SHP77 (cell line): ENCODE data around the gene KIF3A.

ENCODE experiments used
- DNase-seq, 2 experiments: peaks; one replicate each; lab custom pipeline; 2025; lab: John Stamatoyannopoulos, UW

The KIF3A gene

DNA sequence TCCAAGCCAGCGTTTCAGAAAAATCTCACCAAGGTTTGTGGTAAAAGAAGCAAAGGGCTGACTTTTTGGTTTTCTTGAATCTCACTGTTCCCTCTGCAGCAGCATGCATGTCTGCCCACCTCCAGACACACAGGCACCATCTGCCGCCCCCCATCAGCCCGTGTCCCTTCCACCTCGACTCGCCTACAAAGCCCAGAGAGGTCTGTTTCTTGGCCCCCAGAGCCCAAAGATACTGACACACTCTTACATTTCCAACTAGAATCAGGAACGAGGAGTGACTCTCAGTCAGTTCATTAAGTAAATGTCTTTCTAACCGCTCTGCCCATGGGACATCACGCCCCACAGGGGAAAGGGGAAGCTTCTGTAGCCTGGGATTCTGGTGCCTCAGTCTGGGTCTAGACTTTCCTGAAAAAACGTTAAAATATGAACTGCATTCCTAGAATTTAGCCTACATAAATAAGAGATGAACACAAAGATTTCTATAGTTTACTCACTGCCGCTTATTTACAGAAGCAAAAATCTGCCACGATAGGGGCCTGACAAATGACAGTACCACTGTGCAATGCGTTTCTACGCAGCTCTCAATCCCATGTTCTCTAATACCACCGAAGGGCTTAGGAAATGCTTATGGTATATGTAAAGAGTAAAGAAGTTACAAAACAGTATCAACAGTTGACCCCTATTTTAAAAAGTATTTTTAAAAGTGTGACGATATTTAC, 59.5 kb downstream of the KIF3A start:
- no peak for DNase-seq

DNA sequence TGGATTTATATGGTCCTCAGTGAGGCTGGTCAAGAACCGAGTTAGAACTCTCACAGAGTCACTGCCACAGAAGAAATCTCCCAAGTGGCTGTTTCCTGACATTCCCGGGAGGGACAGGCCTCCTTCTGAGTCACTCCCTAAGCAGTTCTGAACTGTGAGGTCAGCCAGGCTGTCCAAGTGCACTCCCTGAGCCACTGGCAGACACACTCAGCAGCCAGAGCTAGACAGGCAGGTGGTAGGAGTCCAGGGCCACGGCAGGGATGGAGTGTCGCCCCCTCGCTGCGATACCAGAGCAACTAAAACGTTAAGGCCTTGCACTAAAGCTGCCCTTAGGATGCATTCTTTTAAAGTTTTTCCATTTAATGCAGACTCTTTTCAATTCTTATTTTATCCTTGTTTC, 60.2 kb downstream of the KIF3A start:
- DNase-seq, result peak; percentile 23 to 64

DNA sequence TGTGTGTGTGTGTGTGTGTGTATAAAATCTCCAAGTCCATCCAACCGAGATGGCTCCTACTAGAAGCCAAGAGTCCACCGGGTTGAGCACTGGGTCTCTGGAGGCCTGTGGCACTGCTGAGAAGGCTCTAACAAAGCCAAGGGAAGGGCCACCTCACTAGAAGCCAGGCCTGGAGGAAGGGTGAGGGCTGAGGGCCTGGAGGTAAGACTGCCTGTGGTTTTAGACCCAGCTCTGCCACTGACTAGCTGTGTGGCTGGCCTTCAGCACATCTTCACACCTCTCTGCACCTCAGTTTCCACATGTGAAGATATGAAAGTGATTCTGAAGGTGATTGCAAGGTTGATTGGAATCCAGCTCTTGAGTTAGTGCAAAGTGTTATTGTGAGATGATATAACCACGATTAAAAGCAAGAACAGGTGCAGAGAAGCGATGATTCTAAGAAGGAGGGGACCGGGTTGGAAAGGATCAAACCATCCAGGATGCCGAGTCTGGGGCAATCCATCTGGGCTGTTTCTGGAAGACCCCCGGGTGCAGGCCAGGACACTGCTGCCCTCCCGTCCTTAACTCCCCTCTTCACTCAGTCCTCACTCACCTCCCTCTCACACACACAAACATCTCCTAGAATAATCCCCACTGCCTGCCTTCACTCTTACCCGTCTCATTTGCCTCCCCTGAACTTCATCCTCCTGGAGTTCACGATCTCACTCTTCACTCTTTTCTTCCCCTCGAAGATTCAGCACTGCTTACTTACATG, 61.2 kb downstream of the KIF3A start:
- DNase-seq, result no peak

DNA sequence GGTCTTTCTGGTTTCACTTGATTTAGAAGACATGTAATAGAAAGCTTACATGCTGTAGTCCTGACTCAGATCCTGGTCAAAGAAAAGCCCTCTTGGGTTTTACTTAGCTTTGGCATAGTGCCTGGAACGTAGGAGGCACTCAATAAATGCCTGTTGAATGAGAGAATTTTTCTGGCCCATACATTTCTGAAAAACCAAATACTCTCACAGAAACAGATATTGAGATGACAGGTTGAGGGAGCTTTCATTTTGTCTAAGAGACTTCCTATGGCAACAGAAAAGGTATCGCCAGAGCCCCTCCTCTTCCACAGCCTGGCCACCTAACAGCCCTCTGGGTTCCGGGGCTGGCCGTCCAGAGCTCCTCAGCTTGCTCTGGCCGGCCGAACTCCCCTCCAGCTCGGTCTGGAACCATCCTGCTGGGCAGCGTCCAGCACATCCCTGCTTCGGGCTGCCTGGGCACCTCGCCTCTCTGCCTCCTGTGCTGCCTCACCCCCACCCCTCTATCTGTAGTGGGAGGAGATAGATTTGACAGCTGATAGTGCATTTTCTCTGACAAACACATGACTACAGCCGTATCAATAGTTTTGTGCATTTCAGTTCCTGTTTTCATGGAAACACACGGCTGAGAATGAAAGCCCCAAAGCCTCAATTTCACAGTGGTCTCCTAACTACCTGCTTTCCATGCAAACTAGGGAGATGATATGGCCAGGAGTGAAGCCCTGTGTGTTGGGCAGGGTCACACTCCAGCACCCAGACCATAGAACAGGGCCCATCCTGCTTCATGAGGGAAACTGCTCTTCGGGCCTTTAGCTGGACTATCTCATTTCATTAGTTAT, 62.5 kb downstream of the KIF3A start:
- no peak for DNase-seq

DNA sequence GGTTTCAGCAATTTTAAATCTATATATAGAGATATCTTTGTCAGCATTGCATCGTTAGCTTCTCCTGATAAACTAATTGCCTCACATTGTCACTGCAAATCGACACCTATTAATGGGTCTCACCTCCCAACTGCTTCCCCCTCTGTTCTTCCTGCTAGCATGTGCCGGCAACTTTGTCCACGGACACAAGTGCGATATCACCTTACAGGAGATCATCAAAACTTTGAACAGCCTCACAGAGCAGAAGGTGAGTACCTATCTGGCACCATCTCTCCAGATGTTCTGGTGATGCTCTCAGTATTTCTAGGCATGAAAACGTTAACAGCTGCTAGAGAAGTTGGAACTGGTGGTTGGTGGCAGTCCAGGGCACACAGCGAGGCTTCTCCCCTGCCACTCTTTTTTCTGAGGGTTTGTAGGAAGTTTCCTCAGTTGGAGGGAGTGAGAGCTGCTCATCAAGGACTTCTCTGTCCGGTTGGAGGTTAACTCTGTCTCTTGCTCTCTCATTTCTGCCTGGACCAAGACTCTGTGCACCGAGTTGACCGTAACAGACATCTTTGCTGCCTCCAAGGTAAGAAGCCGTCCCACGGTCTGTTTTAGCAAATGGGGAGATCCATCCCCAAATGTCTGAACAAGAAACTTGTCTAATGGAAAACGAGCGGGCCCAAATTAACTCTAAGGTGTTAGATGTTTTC, 63.3 kb downstream of the KIF3A start, which contains the start of gene IL4:
TSS of gene IL4 (plus strand) at position 51 of the 692 bp plus-strand sequence. CDS start at position 113, 62 bp downstream.
- DNase-seq, result no peak

DNA sequence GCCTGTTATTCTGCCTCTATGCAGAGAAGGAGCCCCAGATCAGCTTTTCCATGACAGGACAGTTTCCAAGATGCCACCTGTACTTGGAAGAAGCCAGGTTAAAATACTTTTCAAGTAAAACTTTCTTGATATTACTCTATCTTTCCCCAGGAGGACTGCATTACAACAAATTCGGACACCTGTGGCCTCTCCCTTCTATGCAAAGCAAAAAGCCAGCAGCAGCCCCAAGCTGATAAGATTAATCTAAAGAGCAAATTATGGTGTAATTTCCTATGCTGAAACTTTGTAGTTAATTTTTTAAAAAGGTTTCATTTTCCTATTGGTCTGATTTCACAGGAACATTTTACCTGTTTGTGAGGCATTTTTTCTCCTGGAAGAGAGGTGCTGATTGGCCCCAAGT, 63.9 kb downstream of the KIF3A start:
- DNase-seq, result no peak

DNA sequence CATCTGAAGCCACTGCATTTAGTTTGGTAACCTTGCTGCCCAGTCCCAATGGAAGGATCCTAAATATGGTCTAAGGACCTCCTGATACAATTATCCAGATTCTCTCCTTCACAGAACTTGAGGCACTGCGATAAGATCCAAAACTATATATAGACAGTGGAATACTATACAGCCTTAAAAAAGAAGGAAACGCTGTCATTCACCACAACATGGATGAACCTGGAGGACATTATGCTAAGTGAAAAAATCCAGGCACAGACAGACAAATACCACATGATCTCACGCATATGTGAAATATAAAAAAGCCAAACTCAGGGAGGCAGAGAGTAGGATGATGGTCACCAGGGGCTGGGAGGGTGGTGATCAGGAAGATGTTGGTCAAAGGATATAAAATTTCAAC, 66.3 kb downstream of the KIF3A start:
- no peak for DNase-seq

DNA sequence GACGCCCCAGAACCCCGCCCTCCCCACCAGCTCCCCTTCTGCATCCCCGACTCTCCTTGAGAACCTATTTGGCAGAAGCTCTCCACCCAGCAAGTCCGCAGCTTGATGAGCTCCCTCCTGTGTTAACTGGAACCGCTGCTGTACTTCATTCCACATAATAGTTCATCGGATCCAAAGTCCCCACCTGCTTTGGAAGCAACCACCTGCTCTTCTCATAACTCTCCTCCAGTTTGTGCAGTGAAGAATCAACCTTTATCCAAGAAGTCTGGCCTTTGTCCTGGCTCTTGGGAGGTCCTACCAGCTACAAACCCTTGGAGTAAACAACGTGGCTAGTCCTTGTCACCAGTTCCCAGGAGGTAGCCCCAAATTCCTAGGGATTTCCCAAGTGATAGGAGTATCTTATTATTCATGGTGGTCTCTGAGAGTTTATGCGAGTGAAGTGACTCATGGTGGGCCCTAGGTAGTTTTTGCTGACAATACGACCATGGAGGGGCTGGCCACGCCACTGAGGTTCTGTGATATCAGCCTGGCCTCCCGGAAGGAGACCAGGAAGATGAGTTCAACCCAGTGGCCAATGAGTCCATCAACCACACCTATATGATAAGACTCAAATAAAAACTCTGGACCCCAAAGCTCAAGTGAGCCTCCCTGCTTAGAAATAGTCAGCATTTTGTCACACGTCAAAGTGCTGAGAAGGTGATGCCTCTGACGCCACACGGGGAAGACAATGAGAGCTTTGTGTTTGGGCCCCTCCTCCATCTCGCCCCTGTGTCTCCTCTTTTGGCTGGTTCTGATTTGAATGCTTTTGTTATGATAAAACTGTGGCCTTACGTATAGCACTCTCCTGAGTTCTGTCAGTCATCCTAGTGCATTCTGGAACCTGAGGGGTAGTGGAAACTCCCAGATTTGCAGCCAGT, 67.1 kb downstream of the KIF3A start:
- no peak for DNase-seq

DNA sequence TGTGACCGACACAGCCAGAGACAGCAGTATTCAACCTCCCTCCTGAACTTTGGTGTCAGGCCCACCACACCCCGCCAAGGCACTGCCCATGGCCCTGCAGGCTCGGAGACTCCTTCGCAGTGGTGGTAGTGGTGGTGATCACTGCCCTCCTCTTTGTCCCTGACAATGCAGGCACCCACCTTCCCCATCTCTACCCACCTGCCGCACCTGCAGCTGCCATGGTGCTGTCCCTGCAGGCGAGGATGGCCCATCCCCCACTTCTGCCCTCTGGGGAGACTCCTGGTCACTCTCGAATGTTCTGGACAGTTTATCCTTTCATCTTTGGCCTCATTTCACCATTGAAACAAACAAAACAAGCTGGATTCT, 67.9 kb downstream of the KIF3A start:
- DNase-seq, result no peak

DNA sequence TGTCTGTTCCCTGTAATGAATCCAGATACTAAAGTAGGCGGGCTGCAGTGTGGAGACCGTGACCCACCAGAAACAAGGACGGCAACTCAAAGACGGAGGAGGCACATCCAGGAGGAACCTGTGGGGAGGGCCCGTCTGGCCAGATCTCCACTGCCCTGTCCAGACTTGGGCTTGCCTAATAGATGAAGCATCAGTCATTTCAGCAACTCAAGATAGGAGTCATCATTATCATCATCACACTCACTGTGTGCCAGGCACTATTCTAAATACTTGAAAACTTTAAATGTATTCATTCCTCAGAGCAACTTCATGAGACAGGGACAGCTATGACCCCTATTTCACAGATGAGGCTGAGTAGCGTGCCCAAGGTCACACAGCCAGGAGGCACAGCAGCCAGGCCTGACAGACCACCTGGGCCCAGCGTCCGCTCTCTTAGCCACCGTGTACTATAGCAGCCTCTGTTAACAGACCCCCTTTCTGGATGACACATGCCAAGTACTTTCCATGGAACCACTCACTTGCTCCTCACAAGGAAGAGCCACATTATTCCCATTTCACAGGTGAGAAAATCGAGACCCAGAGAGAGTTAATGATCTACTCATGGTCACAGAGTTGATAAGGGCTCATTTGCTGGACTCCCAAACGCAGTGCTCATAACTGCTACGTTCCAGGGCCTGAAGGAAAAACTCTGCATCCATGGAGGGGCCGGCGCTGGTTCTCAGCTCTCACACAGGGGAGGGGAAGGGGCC, 68.5 kb downstream of the KIF3A start:
- no peak for DNase-seq

DNA sequence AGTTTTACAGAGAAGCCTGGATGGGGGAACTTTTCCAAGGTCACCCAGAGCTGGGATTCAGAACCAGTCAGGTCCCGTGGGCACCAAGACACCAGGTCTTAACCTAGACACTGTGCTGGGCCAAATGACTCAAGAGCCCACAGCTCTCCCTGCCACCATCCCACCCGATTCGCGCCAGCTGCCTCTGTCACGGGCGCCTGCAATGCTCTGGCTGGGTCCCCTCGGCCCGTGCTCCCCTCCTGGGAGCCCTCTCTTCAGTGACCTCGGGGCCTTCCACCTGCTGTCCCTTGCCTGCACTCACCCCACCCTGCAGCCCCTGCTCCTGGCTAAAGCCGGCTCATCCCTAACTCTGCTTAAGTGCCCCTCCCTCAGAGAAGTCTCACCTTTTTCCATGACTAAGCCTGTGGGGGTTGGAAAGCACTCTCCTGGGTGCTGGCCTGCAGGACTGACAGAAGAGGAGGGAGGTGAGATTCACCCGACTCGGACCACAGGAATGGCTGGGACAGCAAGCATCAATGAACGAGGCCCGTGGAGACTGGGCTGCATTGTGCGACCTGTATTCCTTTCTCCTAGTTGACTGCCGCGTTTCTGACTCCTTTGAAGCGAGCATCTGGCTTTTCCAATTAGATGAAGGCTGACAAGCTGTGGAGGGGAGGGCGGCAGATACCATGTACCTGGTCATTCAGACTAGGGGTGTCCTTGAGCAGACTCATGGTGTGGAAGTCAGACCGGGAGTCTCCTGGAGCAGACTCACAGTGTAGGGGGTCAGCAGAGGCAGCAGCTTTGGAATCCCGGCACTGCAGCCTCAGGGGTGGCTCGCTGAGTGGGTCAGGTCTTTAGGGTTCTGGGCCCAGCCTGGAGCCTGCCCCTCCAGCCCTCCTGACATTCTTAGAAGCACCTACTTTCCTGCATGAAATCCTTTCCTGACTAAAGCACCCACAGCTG, 69.3 kb downstream of the KIF3A start:
- DNase-seq, result no peak

DNA sequence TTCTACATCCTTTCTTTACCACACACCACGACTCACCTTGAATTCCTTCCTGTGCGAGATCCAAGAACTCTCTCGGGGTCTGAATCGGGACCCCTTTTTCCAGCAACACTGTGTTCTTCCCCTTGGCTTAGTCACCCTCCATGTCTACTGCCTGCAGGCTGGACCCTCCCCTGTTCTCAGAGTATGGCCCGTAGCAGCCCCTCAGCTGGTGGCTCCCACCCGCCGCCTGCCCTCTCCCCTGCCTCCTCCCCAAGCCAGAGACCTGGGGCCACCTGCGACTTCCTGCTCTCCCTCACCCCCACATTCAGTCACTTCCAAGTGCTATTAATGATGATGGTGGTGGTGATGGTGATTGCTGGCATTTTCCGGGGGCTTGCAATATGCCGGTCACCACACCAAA, 70.0 kb downstream of the KIF3A start:
- DNase-seq, result no peak

DNA sequence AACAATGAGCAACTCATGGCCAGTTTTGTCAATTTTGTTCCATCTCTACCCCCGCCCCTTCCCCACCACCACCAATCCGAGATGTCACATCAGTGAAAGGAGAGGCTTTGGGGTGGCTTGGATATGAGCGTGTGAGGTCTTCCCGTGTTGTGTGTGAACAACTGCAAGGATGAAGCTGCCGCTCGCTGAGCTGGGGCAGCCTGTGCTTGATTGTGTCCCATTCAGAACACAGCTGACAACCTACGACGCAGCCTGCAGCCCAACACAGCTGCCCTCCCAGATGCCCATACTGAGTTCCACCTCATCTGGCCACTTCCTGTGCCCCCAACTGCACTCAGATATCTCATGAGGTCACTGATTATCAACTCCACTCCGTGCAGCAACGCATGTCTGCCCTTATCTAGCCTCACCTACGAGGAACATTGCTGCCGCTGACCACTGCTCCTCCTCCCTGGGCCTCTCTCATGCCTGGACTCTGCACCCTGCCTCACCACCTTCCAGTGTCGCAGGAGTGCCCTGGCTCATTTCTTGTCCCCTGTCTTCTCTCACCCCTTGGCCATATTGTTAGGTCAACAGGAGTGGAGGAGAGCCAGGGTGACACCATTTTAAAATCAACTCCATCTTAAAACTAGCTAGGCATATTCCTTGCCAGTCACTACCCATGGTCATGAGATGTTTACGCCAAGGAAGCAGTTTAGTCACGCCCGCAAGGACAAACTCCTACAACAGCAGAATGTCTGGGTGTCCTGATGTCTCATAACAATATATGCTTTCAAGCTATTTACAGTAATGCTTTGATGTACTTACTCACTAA, 70.8 kb downstream of the KIF3A start:
- no peak for DNase-seq

DNA sequence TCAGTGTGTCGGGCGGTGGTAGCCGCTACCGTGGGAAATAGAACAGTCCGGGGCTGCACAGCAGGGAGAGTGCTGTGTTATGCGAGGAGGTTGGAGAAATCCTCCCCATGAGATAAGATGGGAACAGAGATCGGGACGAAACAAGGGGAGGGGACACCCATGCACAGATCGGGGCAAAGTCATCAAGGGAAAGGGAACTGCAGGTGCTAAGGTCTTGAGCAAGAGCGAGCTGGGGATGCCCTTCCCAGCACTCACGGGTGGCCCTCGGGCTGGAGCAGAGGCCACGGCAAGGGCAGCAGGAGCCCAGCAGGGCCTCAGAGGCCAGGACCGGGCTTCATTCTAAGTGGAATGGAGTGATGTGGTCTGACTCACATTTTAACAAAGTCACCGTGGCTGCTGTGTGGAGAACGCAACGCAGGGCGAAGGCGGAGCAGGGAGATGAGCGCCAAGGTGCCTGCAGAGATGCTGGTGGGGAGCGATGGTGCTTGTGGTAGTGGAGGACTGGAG, 71.7 kb downstream of the KIF3A start:
- DNase-seq, result no peak

DNA sequence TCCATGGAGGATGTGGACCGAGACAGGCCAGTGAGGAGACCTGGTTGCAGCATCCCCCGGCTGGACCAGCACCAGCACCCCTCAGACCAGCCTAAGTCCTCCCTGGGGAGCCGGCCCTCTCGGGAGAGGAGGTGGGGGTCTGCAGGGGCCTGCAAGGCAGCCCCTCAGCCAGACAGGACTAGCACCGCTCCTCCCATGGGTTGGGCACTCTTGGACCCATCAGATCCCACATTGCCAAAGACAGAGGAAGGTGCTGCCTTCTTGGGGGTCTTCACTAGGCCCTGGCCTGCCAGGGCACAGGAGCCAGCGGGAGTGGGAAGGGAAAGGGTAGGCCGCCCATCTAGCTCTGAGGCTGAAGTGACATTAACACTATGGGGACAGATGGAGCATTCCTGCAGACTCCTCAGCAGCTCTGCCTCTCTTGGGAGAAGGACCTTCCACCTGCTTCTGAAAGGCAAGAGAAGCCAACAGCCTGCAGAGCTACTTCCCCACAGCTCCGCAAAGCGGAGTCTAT, 72.6 kb downstream of the KIF3A start:
- DNase-seq, result no peak

DNA sequence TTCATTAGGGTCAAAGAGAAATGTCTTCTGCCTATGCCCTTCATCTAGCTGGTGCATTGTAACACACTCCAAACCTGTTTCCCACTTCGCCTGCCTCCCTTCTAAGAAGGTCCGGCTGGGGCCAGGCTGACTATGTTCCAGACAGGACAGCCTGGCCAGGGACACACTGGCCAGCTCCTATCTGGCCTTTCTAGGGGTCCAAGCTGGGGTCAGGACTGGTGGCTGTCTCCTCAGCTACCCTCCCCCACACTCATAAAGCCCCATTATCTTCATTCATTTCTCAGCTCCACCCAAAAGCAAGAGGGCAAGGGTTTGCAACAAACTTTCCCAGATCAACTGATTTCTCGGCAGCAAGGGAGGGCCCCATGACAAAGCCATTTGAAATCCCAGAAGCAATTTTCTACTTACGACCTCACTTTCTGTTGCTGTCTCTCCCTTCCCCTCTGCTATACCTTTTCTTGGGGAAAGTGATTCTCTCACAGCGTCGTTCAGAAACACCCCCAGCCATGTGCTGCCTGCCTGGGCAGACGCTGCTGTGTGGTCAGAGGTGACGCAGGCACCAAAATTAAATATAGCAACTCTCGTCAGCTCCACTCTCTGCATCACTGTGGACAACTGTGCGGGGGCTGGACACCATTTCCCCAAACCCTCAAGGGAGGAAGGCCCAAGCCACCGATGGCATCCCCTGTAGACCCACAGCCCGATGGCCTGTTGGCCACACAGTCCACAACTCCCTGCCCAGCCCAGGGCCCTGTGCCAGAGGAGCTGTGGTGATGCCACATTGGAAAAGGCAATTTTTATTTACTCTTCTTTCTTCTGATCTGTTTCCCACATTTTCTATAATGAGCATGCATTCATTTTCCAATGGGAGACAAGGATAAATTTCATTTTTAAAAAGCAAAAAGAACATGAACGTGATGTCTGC, 73.3 kb downstream of the KIF3A start:
- no peak for DNase-seq
